Epithelial cell of proximal tubule (primary cell): ENCODE data around the gene VPS26B. TPM values are rescaled to one million over a fixed set of nuclear protein-coding genes. Genes with fewer than 3 reads are reported as not detected.
"Not testable (repeated sequence)": the region's sequence is repeated elsewhere in the genome, so short reads cannot be mapped to it uniquely, and the experiment has no call there.

Experiments used
- DNase-seq: peaks from one replicate; pipeline ENCODE4 v3.0.0-alpha.2; 2011; ENCODE audit warnings: low read depth
- H3K4me3 ChIP-seq: 2 replicates; pipeline ENCODE4 v1.5.1; 2011; ENCODE audit warnings: low read depth, mild to moderate bottlenecking, low read length
- total RNA-seq: library from RNA; depleted of rRNA; stranded (reverse); fragments of >200 nt; gene quantifications from 2 replicates; pipeline ENCODE4 v1.2.3, GENCODE V29; 2015
- TF ChIP-seq, protein P1 (sequence below): conservative IDR thresholded peaks from 2 replicates; pipeline ENCODE4 v1.5.1; 2012; ENCODE audit warnings: low read depth, mild to moderate bottlenecking, low read length

Gene VPS26B
- total RNA-seq, 1 donor from 2014 or later: 17.8 TPM

DNA sequence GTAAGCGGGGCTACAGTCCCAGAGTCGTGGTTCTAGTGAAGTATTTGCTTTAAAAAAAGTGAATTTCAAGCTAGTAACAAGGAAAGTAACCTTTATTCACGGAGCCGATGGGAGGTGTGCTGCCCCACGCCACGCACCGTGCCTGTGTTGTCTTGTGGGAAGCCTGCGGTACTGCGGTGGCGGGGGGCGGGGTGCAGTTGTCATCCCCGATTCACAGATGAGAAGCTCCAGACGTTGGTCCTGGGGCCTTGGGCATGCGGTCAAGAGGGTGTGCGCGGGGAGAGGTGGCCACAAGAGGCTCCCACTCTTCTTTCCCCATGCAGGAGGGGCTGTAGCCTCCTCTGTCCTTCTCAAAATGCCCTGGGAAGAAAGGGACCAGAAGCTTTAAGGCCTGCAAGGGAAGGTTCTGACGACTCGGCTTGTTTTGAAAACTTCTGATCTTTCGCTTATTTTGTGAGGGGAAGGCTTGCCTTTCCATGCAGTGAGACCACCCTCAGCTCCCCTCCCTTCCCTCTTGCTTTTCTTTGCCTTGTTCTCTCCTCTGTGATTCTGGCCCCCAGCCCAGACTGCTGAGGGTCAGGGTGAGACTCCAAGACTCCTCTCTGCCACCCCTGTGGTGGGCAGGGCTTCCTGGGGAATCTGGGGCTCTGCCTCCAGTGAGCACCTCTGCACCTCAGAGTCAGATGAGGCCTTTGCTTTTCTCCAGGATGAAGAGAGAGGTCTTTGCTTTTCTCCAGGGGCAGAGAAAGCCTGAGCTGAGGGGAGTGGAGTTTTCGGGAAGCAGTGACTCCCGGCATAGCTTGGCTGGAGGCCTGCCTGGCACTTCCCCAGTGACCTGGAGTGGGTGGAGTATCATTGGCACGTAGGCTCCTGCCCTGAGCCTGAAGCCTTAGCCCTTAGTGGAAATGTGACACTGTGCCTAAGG is 57.9 kb downstream of the VPS26B start:
- no peak for DNase-seq
- TF ChIP-seq, protein P1, sequence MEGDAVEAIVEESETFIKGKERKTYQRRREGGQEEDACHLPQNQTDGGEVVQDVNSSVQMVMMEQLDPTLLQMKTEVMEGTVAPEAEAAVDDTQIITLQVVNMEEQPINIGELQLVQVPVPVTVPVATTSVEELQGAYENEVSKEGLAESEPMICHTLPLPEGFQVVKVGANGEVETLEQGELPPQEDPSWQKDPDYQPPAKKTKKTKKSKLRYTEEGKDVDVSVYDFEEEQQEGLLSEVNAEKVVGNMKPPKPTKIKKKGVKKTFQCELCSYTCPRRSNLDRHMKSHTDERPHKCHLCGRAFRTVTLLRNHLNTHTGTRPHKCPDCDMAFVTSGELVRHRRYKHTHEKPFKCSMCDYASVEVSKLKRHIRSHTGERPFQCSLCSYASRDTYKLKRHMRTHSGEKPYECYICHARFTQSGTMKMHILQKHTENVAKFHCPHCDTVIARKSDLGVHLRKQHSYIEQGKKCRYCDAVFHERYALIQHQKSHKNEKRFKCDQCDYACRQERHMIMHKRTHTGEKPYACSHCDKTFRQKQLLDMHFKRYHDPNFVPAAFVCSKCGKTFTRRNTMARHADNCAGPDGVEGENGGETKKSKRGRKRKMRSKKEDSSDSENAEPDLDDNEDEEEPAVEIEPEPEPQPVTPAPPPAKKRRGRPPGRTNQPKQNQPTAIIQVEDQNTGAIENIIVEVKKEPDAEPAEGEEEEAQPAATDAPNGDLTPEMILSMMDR: no peak
- H3K4me3 ChIP-seq: no peak overlapping the region

DNA sequence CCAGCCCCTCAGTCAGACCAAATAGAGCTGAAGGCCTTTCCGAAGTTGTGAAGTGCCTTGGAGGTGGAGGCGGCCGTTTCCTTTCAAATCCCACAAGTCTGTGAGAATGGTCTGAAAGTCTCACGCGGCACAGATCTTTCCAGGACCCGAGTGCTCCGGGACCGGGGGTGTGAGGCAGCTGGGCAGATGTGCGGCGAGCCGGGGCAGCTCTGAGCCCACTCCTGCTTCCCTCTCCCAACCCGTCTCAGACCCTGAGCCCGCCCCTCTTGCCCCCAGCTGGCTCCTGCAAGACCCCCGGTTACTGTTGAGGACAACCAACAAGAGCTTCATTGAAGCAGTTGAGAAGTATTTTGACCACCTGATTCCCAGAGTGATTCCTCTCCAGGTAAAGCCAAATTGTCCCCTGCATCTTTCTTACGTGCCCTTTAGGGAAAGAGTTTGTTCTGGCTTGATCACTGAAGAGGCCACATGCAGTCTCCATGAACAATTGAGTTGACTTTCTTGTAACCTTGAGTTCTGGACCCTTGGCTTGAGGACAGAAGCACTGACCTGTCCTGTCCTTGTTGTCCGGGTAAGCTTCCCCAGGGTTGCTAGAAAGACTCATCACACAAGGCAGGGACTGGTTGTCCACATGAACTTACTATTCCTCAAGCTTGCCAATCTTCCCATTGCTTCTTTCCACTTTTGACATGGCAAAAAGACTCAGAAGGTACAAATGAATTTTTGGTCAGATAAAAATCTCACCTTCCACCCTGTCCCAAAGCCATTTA is 59.2 kb downstream of the VPS26B start:
- no peak overlapping the region for H3K4me3 ChIP-seq
- TF ChIP-seq, protein P1: no peak
- DNase-seq: no peak

DNA sequence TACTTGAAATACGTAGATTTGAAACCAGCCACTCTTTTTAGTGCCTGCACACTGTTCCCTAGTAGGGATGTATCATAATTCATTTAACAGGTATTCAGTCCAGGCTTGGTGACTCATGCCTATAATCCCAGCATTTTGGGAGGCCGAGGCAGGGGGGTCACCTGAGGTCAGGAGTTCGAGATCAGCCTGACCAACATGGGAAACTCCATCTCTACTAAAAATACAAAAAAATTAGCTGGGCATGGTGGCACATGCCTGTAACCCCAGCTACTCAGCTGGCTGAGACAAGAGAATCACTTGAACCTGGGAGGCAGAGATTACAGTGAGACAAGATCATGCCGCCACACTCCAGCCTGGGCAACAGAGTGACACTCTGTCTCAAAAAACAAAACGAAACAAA is 59.9 kb downstream of the VPS26B start:
- DNase-seq: not testable (repeated sequence)

DNA sequence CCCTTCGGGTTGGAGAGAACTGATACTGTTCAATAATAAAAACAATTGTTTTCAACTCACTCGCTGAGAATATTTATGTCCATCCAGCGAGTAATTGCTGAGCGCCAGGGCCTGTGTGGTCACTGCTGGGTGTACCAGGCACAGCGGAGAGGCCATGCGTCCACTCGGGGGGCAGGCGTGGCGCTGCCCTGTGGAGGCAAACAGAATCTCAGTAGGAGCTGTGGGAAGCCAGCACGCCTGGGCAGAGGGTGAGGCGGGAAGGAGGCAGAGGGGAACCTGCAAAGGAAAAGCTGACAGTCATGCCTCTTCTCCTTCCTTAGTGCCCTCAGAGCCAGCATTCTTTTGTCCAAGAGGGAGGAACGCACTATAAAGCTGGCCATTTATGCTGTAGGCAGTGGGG is 63.1 kb downstream of the VPS26B start:
- no peak for DNase-seq
- H3K4me3 ChIP-seq: no peak overlapping the region
- TF ChIP-seq, protein P1: no peak

More for the DNA sequence above, 59.9 kb downstream of the VPS26B start:
- H3K4me3 ChIP-seq: not testable (repeated sequence)

DNA sequence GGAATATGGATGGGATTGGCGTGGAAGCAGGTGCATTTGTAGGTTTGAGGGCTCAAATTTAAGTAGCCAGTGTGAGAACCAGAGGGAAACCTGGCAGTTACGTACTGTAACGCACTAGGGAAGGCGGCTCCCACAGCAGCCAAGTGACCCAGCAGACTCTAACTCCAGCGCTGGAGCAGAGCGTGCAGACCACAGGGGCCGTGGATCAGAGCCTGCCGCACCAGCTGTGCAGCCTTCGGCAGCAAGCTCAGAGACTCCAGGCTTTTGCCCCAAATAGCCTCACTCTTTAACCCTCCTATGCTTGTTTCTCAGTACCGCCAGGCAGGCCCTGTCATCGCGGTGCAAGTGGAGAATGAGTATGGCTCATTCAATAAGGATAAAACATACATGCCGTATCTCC is 64.0 kb downstream of the VPS26B start:
- no peak overlapping the region for H3K4me3 ChIP-seq
- DNase-seq: no peak
- TF ChIP-seq, protein P1: no peak

DNA sequence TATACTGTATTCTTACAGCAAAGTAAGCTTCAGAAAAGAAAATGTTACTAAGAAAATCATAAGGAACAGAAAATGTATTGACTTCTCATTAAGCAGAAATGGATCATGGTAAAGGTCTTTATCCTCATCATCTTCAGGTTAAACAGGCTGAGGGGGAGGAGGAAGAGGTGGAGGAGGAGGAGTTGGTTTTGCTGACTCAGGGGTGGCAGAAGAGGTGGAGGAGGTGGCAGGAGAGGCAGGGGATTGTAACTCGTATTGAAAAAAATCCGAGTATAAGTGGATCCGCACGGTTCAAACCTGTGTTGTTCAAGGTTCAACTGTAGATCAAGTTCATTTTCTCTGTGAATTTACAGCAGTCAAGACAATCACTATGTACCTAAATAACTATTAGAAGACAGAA is 64.7 kb downstream of the VPS26B start:
- no peak overlapping the region for H3K4me3 ChIP-seq
- DNase-seq: no peak
- TF ChIP-seq, protein P1: no peak

DNA sequence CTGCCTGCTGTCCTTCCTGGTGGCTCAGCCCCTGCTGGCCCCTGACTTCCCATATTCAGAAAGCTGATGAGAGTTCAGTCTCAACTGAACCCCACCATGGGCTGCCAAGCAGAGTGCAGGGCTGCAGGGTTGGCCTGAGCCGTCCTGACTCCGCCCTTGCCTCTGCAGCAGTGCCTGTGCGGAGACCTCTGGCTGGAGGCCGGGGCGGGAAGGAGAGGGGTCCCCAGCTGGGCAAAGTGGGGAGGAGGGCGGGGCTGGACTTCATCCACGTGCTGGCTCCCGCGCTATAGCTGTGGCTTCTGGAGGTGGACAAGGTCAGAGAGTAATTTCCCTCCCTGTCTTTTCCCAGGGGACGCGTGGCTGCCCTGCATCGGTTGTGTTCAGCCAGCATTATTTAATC is 65.3 kb downstream of the VPS26B start:
- TF ChIP-seq, protein P1: no peak
- DNase-seq: no peak
- H3K4me3 ChIP-seq: no peak overlapping the region
